Heart left ventricle (tissue), 13 donors: Measurements from ENCODE around the gene CEBPA.
"Not testable (repeated sequence)": the region's sequence is repeated elsewhere in the genome, so short reads cannot be mapped to it uniquely, and the experiment has no call there.

Experiments used
- POLR2A ChIP-seq, 2 donors: fragments of 450-650 bp; IDR thresholded peaks; one replicate each; pipeline ENCODE4 v1.6.1; 2017; ENCODE audit warnings: antibody characterized with exemption in 2 of 2, mild to moderate bottlenecking in 2 of 2, moderate library complexity in 2 of 2
- TF ChIP-seq, protein P1 (sequence below), 12 donors: fragments of 200-600 bp; sonication (generic) in 4 of 12; IDR thresholded peaks; one replicate each; pipeline versions ENCODE4 v1.5.0 to v1.8.0; 2018 to 2022; ENCODE audit warnings: antibody characterized with exemption in 12 of 12, mild to moderate bottlenecking in 5 of 12
- donor health status: ischemic (EF 13 %, LVEDD 7.1; RV severe dilation, severe dysfunction).
- donor health status: DM: no; HTN: yes; CAD: no.
- donor health status: DM: no; HTN: no; CAD: no.
- donor health status: ischemic (EF 25% LVEDD 6.9; RV normal size, moderate dysfunction).
- donor health status: ischemic (EF 25% LVEDD 5.7; RV mildly dilated, moderate dysfunction).
- donor health status: ischemic (EF 35%, LVEDD 5.7; RV mildly dilated, moderate dysfunction).
- donor health status: nonischemic (EF 11% LVEDD 7.7; RV severe dilation, severe dysfunction).
- donor health status: DM: yes; HTN: yes; CAD: no.
- donor health status: PGD.
- donor health status: ischemic (EF 29% LVEDD 5.4; RV normal size, mild dysfunction).
- donor health status: nonischemic (EF 23%, LVEDD 6.1; RV moderate dilation, normal function).

DNA sequence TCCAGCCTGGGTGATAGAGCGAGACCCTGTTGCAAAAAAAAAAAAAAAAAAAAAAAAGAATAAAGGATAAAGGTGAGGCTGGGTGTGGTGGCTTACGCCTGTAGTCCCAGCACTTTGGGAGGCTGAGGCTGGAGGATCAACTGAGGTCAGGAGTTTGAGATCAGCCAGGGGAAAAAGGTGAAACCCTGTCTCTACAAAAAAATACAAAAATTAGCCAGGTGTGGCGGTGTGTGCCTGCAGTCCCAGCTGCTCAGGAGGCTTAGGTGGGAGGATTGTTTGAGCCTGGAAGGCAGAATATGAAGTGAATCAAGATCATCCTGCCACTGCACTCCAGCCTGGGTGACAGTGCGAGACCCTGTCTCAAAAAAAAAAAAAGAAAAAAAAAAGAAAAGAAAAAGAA, 15.7 kb upstream of the CEBPA start:
- TF ChIP-seq, protein P1, sequence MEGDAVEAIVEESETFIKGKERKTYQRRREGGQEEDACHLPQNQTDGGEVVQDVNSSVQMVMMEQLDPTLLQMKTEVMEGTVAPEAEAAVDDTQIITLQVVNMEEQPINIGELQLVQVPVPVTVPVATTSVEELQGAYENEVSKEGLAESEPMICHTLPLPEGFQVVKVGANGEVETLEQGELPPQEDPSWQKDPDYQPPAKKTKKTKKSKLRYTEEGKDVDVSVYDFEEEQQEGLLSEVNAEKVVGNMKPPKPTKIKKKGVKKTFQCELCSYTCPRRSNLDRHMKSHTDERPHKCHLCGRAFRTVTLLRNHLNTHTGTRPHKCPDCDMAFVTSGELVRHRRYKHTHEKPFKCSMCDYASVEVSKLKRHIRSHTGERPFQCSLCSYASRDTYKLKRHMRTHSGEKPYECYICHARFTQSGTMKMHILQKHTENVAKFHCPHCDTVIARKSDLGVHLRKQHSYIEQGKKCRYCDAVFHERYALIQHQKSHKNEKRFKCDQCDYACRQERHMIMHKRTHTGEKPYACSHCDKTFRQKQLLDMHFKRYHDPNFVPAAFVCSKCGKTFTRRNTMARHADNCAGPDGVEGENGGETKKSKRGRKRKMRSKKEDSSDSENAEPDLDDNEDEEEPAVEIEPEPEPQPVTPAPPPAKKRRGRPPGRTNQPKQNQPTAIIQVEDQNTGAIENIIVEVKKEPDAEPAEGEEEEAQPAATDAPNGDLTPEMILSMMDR (IDR thresholded peaks at IDR 0.05) = not testable (repeated sequence)
- TF ChIP-seq POLR2A (IDR thresholded peaks at IDR 0.05) = not testable (repeated sequence)
